C4-2B (cell line): ENCODE data around the gene SRPK1.

Experiments used
- H3K27ac ChIP-seq: fragments of 450-650 bp; 2 replicates; pipeline ENCODE4 v1.5.1; 2017
- CTCF ChIP-seq: fragments of 450-650 bp; conservative IDR thresholded peaks from 2 replicates; pipeline ENCODE4 v1.5.1; 2017; ENCODE audit warnings: mild to moderate bottlenecking
- ZFX ChIP-seq: fragments of 450-650 bp; IDR thresholded peaks from 2 replicates; pipeline ENCODE4 v1.6.1; 2017

The SRPK1 gene

GRCh38 chr6:35798706-35799105 is 122.2 kb downstream of the SRPK1 start:
- no peak overlapping the region for H3K27ac ChIP-seq
- no peak for TF ChIP-seq CTCF
- TF ChIP-seq ZFX: no peak

GRCh38 chr6:35797837-35798526 is 122.9 kb downstream of the SRPK1 start:
- TF ChIP-seq ZFX: no peak
- no peak for TF ChIP-seq CTCF
- H3K27ac ChIP-seq: no peak overlapping the region

GRCh38 chr6:35796236-35796635 is 124.7 kb downstream of the SRPK1 start:
- H3K27ac ChIP-seq: no peak overlapping the region
- no peak for TF ChIP-seq CTCF
- no peak for TF ChIP-seq ZFX

GRCh38 chr6:35795453-35796071 is 125.3 kb downstream of the SRPK1 start:
- H3K27ac ChIP-seq: no peak overlapping the region
- TF ChIP-seq CTCF (no peak), ZFX (no peak)

GRCh38 chr6:35794536-35795452 is 126.1 kb downstream of the SRPK1 start:
- no peak overlapping the region for H3K27ac ChIP-seq
- TF ChIP-seq ZFX (no peak), CTCF (no peak)

GRCh38 chr6:35790683-35791082 is 130.2 kb downstream of the SRPK1 start:
- no peak overlapping the region for H3K27ac ChIP-seq
- TF ChIP-seq CTCF: no peak
- TF ChIP-seq ZFX: no peak
